Activated naive CD8-positive, alpha-beta T cell treated with anti-CD3 and anti-CD28 coated beads, Interleukin-2, amount 50 U/mL, for 24 hours (primary cell): Measurements from ENCODE around the gene GPR137B.
A peak's percentile ranks its signal among the peaks of the same experiment; 100 is the strongest.

Source experiments
- ATAC-seq: fragments of 150-1000 bp; cut with Tn5 transposase; one replicate; pipeline ENCODE4 v1.10.0; 2021
- DNase-seq: peaks from one replicate; pipeline ENCODE4 v3.0.0; 2021
- H3K27ac Mint-ChIP-seq: one replicate; pipeline ENCODE4 v1.8.0; 2021; ENCODE audit warnings: mild to moderate bottlenecking, mixed read lengths
- H3K27me3 Mint-ChIP-seq: one replicate; pipeline ENCODE4 v1.8.0; 2021; ENCODE audit warnings: mixed read lengths
- H3K36me3 Mint-ChIP-seq: one replicate; pipeline ENCODE4 v1.8.0; 2021; ENCODE audit warnings: low read depth, mixed read lengths
- H3K4me1 Mint-ChIP-seq: one replicate; pipeline ENCODE4 v1.8.0; 2021; ENCODE audit warnings: mixed read lengths
- H3K4me3 Mint-ChIP-seq: one replicate; pipeline ENCODE4 v1.8.0; 2021; ENCODE audit warnings: mild to moderate bottlenecking, moderate library complexity, mixed read lengths
- H3K9me3 Mint-ChIP-seq: one replicate; pipeline ENCODE4 v1.8.0; 2021; ENCODE audit warnings: mixed read lengths

The GPR137B gene

GRCh38 chr1:236129306-236129705 is 13.0 kb upstream of the GPR137B start:
- ATAC-seq = no peak
- no peaks in the 10 kb centered on the region for H3K36me3 Mint-ChIP-seq
- peaks cover 18% of the 10 kb centered on the region for H3K27me3 Mint-ChIP-seq
- DNase-seq = no peak
- H3K9me3 Mint-ChIP-seq = no peaks in the 10 kb centered on the region
- H3K4me3 Mint-ChIP-seq = no peak overlapping the region
- H3K4me1 Mint-ChIP-seq = no peaks in the 10 kb centered on the region
- H3K27ac Mint-ChIP-seq = no peak overlapping the region

GRCh38 chr1:236130372-236130771 is 12.0 kb upstream of the GPR137B start:
- H3K4me1 Mint-ChIP-seq = no peaks in the 10 kb centered on the region
- H3K4me3 Mint-ChIP-seq = no peak overlapping the region
- no peaks in the 10 kb centered on the region for H3K9me3 Mint-ChIP-seq
- peaks cover 26% of the 10 kb centered on the region for H3K27me3 Mint-ChIP-seq
- no peak overlapping the region for H3K27ac Mint-ChIP-seq
- H3K36me3 Mint-ChIP-seq = no peaks in the 10 kb centered on the region
- no peak for DNase-seq
- no peak for ATAC-seq

GRCh38 chr1:236131916-236132315 is 10.4 kb upstream of the GPR137B start:
- Mint-ChIP-seq H3K27me3 (peaks cover 29% of the 10 kb centered on the region), H3K9me3 (no peaks in the 10 kb centered on the region), H3K27ac (no peak overlapping the region), H3K4me3 (no peak overlapping the region), H3K36me3 (no peaks in the 10 kb centered on the region), H3K4me1 (no peaks in the 10 kb centered on the region)
- no peak for DNase-seq
- no peak for ATAC-seq

- Mint-ChIP-seq H3K4me3 (no peak overlapping the region), H3K9me3 (no peaks in the 10 kb centered on the region), H3K27ac (no peak overlapping the region), H3K4me1 (no peaks in the 10 kb centered on the region), H3K36me3 (no peaks in the 10 kb centered on the region), H3K27me3 (peaks cover 34% of the 10 kb centered on the region)
- no peak for ATAC-seq
- no peak for DNase-seq
Observed at GRCh38 chr1:236132420-236133046, 9.8 kb upstream of the GPR137B start.

- H3K27me3 Mint-ChIP-seq = peaks cover 39% of the 10 kb centered on the region
- H3K9me3 Mint-ChIP-seq = no peaks in the 10 kb centered on the region
- no peak for ATAC-seq
- no peak overlapping the region for H3K4me3 Mint-ChIP-seq
- H3K27ac Mint-ChIP-seq = no peak overlapping the region
- no peaks in the 10 kb centered on the region for H3K36me3 Mint-ChIP-seq
- no peaks in the 10 kb centered on the region for H3K4me1 Mint-ChIP-seq
- no peak for DNase-seq
Observed at GRCh38 chr1:236133339-236133738, 9.0 kb upstream of the GPR137B start.

- H3K4me1 Mint-ChIP-seq = no peaks in the 10 kb centered on the region
- DNase-seq (no peak), ATAC-seq (no peak)
- peaks cover 40% of the 10 kb centered on the region for H3K27me3 Mint-ChIP-seq
- H3K9me3 Mint-ChIP-seq = no peaks in the 10 kb centered on the region
- H3K27ac Mint-ChIP-seq = no peak overlapping the region
- no peaks in the 10 kb centered on the region for H3K36me3 Mint-ChIP-seq
- H3K4me3 Mint-ChIP-seq = no peak overlapping the region
Observed at GRCh38 chr1:236133802-236134201, 8.5 kb upstream of the GPR137B start.

- ATAC-seq (no peak), DNase-seq (no peak)
- Mint-ChIP-seq H3K27me3 (peaks cover 62% of the 10 kb centered on the region), H3K4me1 (peaks cover 4% of the 10 kb centered on the region), H3K4me3 (no peak overlapping the region), H3K36me3 (no peaks in the 10 kb centered on the region), H3K9me3 (no peaks in the 10 kb centered on the region), H3K27ac (no peak overlapping the region)
Observed at GRCh38 chr1:236137285-236137852, 5.0 kb upstream of the GPR137B start.

GRCh38 chr1:236139495-236139894 is 2.8 kb upstream of the GPR137B start:
- Mint-ChIP-seq H3K27ac (no peak overlapping the region), H3K4me3 (no peak overlapping the region)

GRCh38 chr1:236140705-236141446 is 1.5 kb upstream of the GPR137B start:
- Mint-ChIP-seq H3K27ac (no peak overlapping the region), H3K36me3 (peaks cover 2% of the 10 kb centered on the region), H3K27me3 (peaks cover 37% of the 10 kb centered on the region), H3K4me1 (peaks cover 28% of the 10 kb centered on the region), H3K4me3 (peak overlapping the region; percentile 77), H3K9me3 (no peaks in the 10 kb centered on the region)
- ATAC-seq (no peak), DNase-seq (no peak)

More at GRCh38 chr1:236139495-236139894, 2.8 kb upstream of the GPR137B start:
- H3K27me3 Mint-ChIP-seq = peaks cover 46% of the 10 kb centered on the region
- ATAC-seq = no peak
- no peaks in the 10 kb centered on the region for H3K36me3 Mint-ChIP-seq
- no peak for DNase-seq
- no peaks in the 10 kb centered on the region for H3K9me3 Mint-ChIP-seq
- H3K4me1 Mint-ChIP-seq = peaks cover 20% of the 10 kb centered on the region

- peak overlapping the region; percentile 77 for H3K4me3 Mint-ChIP-seq
- H3K9me3 Mint-ChIP-seq = no peaks in the 10 kb centered on the region
- H3K27me3 Mint-ChIP-seq = peaks cover 37% of the 10 kb centered on the region
- H3K4me1 Mint-ChIP-seq = peaks cover 28% of the 10 kb centered on the region
- H3K36me3 Mint-ChIP-seq = peaks cover 5% of the 10 kb centered on the region
- peak; percentile 33 for DNase-seq
- peak overlapping the region; percentile 60 for H3K27ac Mint-ChIP-seq
- ATAC-seq = no peak
Observed at GRCh38 chr1:236141447-236142252, 689 bp upstream of the GPR137B start.

GRCh38 chr1:236143104-236143948 is 987 bp downstream of the GPR137B start:
- Mint-ChIP-seq H3K27ac (no peak overlapping the region), H3K4me3 (peak overlapping the region; percentile 97), H3K9me3 (no peaks in the 10 kb centered on the region), H3K27me3 (peaks cover 28% of the 10 kb centered on the region), H3K36me3 (peaks cover 5% of the 10 kb centered on the region), H3K4me1 (peaks cover 28% of the 10 kb centered on the region)
- ATAC-seq (peak; percentile 80), DNase-seq (peak; percentile 31)

- no peak for ATAC-seq
- H3K27me3 Mint-ChIP-seq = peaks cover 24% of the 10 kb centered on the region
- H3K27ac Mint-ChIP-seq = no peak overlapping the region
- H3K9me3 Mint-ChIP-seq = no peaks in the 10 kb centered on the region
- peaks cover 30% of the 10 kb centered on the region for H3K4me1 Mint-ChIP-seq
- peak overlapping the region; percentile 97 for H3K4me3 Mint-ChIP-seq
- no peak for DNase-seq
- peaks cover 5% of the 10 kb centered on the region for H3K36me3 Mint-ChIP-seq
Observed at GRCh38 chr1:236144033-236144432, 1.7 kb downstream of the GPR137B start.

GRCh38 chr1:236144446-236145150 is 2.3 kb downstream of the GPR137B start:
- ATAC-seq (no peak), DNase-seq (no peak)
- Mint-ChIP-seq H3K4me1 (peaks cover 30% of the 10 kb centered on the region), H3K4me3 (peak overlapping the region; percentile 36), H3K36me3 (peaks cover 5% of the 10 kb centered on the region), H3K9me3 (no peaks in the 10 kb centered on the region), H3K27ac (no peak overlapping the region), H3K27me3 (peaks cover 23% of the 10 kb centered on the region)
